ENCODE measurements around the gene VHLL.
"Not testable (repeated sequence)": the region's sequence is repeated elsewhere in the genome, so short reads cannot be mapped to it uniquely, and the experiment has no call there.

The VHLL gene

DNA sequence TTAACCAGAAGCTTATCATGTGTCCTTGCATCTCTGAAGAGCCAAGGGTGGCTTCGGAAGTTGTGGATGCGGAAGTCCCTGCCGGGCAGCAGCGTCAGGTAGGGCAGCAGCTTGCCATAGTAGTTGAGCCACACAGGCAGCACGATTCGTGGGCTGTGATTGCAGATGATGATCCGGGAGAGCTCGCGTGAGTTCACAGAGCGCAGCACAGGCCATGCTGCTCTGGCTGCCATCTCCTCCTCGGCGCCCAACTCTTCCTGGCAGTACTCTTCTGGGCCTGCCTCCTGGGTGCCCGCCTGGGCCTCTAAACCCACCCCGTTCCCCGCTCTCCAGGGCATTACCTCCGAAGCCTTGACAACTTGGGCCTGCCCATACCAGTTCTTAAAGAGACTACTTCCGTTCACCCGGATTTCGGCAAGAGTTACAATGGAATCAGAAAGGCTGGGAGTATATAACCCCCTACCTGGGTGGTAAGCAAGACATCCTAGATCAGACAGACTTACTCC lies at the start of gene VHLL:
VHLL (minus strand) TSS at position 456 of the 506 bp plus-strand sequence; CDS start at position 338, 118 bp downstream.
- DNase-seq (ENCODE audit: low read depth, low spot score): no peak

DNA sequence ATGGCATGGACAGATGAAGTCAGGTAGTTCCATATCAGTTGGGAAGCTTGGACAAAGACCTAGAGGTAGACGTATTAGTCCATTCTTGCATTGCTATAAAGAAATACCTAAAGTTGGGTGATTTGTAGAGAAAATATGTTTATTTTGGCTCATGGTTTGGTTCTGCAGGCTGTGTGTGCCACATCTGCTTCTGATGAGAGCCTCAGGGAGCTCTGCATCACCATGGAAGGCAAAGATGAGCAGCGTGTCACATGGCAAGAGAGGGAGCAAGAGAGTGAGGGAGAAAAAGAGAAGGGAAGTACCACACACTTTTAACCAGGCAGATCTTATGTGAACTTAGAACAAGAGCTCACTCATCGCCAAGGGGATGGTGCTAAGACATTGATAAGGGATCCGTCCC lies 48.2 kb upstream of the VHLL start:
- peak; percentile 33 for DNase-seq (ENCODE audit: low read depth, low spot score)

DNA sequence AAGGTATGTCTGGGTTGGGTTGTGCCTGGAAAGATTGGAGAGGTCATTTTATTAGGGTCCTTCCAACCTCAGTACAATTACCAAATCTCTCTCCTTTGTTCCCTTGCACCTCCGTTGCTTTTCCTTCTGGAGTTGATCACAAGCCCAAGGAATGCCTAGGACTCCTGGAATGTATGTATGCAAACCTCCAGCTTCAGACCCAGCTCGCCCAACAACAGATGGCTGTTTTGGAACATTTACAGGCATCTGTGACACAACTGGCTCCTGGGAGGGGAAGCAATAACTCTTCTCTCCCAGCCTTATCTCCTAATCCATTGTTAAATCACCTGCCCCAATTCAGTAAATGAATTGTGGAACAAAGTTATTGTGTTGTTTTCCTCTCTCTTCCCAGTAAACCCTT lies 47.5 kb upstream of the VHLL start:
- DNase-seq (ENCODE audit: low read depth, low spot score): no peak

DNA sequence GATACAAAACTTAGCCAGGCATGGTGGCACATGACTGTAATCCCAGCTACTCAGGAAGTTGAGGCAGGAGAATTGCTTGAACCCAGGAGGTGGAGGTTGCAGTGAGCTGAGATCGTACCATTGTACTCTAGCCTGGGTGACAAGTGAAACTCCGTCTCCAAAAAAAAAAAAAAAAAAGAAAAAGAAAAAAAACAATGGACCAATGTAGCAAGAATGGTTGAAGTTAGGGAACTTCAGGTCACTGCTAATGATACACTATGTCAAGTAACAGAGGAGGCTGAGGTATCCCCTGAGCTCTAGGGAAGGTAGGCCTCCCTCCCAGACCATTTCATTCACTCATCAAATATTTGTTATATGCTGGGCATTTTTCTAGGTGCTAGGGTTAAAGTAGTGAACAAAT lies 46.9 kb upstream of the VHLL start:
- not testable (repeated sequence) for DNase-seq (ENCODE audit: low read depth, low spot score)

DNA sequence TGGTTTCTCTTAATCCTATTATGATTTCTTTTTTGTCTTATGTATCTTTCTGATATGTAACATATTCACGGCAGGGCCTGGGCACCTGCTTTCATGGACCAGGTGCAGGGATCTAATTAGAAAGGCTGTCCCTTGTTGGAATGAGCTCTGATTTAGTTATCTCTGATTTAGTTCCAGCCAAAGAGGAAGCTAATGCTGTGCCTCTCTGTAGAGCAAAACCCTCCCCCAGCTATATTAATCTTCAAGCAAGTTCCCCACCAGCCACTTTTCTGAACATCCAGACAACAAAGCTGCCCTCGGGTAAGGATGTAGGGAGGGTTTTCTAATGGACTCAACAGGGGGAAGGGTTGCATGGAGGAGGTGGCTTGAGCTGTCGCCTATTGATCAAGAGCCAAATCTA lies 45.3 kb upstream of the VHLL start:
- DNase-seq (ENCODE audit: low read depth, low spot score): no peak

GRCh38 chr1:156342166-156342955 lies 43.3 kb upstream of the VHLL start:
- no peak for DNase-seq (ENCODE audit: low read depth, low spot score)

- DNase-seq (ENCODE audit: low read depth, low spot score): peak; percentile 99
Measured at GRCh38 chr1:156338180-156338976, 39.3 kb upstream of the VHLL start, which contains the start of the genes CCT3 and TSACC. Gene CCT3, minus strand, starts transcription at chr1:156338292. Its CDS starts 108 bp downstream, at chr1:156338184. Gene TSACC, plus strand, starts transcription at chr1:156338526. Its CDS starts 1,232 bp downstream, at chr1:156339758.

GRCh38 chr1:156337888-156338179 lies 38.7 kb upstream of the VHLL start:
- DNase-seq (ENCODE audit: low read depth, low spot score): no peak

DNA sequence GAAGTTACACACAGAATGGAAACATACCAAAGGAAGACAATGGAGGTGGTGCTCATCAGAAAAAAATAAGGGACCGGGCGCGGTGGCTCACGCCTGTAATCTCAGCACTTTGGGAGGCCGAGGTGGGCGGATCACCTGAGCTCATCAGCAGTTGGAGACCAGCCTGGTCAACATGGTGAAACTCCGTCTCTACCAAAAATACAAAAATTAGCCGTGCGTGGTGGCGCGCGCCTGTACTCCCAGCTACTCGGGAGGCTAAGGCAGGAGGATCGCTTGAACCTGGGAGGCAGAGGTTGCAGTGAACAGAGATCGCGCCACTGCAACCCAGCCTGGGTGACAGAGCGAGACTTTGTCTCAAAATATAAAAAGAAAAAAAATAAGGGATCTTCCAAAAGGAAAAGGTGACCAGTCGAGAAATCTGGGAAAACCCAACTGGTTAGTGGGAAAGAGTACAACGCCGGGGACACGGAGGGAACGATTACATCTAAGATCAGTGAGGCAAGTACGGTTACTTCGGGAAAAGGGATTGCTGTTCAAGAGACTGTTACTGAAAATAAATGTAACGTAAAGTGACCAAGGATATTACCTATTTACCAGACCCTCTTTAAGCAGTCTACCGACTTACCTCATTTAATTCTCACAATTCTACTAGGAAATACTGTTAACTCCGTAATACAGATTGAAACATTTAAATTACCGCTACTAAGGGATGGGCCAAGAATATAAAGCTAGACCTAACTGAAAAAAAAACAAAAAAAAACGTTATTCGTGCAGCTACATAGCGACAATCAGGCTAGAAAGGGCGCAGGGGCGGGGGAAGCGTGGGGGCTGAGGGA lies 38.2 kb upstream of the VHLL start:
- DNase-seq (ENCODE audit: low read depth, low spot score): no peak

DNA sequence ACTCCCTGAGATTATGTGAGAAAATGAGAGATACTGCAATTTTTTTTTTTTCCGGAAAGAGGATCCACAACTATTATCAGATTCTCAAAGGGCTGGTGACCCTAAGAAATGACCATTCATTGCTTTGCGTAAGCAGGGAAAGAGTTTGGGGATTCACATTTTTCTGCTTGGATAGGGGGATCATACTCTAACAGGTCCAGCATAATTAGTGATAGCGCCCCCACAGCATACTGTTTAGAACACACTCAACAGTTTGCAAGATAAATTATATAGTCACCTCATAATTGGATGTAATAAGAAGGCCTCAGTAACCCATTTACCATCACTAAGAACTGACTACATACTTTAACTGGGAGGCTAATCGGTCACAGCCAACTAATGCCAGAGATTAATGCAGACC lies 37.1 kb upstream of the VHLL start:
- DNase-seq (ENCODE audit: low read depth, low spot score): no peak

- not testable (repeated sequence) for DNase-seq (ENCODE audit: low read depth, low spot score)
Measured at GRCh38 chr1:156323179-156323578, 24.1 kb upstream of the VHLL start.

GRCh38 chr1:156320560-156320959 lies 21.5 kb upstream of the VHLL start:
- no peak for DNase-seq (ENCODE audit: low read depth, low spot score)

GRCh38 chr1:156319664-156320063 lies 20.6 kb upstream of the VHLL start:
- no peak for DNase-seq (ENCODE audit: low read depth, low spot score)

GRCh38 chr1:156316909-156317308 lies 17.8 kb upstream of the VHLL start:
- DNase-seq (ENCODE audit: low read depth, low spot score): no peak

- DNase-seq (ENCODE audit: low read depth, low spot score): no peak
Measured at GRCh38 chr1:156310962-156311361, 11.9 kb upstream of the VHLL start.

DNA sequence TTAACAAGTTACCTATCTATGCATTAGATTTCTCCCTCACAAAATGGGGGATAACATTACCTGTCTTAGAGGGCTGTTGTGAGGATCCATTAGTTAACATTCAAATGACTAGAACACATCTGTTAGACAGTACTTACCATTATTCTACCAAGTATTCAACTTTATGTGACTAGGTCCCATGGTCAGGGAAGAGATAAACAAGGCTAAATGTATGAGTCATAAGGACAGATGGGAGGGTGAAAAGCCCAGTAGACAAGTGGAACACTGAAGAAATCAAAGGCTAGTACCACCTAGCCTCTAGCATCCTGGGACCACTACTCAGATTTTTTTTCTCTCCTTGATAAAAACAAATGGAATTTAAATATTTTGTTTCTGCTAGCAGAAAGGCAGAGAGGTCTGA lies 9.0 kb upstream of the VHLL start:
- DNase-seq (ENCODE audit: low read depth, low spot score): no peak

DNA sequence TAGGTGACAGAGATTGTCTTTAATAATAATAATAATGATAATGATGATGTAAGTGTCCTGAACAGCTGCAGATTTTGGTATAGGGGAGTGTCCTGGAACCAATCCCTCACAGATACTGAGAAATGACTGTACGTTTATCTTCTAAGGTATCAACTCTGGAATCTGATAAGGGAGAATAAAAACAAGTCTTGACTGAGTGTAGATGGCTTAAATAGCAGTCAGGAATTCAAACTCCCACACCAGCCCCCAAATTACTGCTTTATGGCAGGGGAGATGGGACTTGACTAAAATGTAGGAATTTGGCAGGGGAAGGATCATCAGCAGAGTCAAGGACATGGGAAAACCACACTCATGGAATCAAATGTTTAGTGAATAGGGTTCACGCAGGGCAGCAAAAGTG lies 6.1 kb upstream of the VHLL start:
- no peak for DNase-seq (ENCODE audit: low read depth, low spot score)

DNA sequence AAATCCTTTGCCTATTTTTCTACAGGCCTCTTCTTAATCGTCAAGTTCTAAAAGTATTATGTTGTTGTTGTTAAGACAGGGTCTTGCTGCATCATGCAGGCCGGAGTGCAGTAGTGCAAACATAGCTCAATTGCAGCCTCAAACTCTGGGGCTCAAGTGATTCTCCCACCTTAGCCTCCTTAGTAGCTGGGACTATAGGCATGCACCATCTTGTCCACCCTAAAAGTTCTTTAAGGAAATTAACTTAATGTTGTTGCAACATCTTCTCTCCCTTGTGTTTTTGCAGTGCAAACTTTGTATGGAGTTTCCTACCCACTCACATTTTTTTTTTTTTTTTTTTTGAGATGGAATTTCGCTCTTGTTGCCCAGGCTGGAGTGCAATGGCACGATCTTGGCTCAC lies 4.1 kb upstream of the VHLL start:
- DNase-seq (ENCODE audit: low read depth, low spot score): no peak

DNA sequence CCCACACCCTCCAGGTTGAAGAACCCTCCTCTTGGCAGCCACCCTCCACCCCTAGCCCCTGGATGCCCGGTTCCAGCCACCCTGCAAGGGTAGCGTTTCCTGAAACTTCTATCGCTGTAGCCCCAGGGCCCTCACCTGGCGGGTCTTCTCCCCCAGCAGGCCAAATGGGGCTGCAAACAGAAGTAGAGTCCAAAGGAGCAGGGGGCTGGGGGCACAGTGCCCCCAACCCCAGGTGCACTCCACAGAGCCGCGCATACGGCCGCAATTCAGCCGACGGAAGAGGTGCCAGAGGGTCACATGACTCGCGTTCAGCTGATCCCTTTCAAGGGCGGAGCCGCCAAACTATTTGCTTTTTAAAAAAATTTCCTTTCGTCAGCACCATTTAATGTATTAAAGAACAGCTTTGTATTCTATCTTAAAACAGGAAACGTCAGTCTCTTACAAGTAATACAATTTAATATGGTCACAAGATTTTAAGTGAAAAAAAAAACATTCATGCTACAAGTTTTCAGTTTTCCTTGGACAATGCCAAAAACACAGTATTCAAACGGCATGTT lies 3.6 kb downstream of the VHLL start, which contains the start of gene GLMP:
GLMP (minus strand) TSS at position 289 of the 557 bp plus-strand sequence; CDS start at position 255, 34 bp downstream.
- no peak for DNase-seq (ENCODE audit: low read depth, low spot score)

DNA sequence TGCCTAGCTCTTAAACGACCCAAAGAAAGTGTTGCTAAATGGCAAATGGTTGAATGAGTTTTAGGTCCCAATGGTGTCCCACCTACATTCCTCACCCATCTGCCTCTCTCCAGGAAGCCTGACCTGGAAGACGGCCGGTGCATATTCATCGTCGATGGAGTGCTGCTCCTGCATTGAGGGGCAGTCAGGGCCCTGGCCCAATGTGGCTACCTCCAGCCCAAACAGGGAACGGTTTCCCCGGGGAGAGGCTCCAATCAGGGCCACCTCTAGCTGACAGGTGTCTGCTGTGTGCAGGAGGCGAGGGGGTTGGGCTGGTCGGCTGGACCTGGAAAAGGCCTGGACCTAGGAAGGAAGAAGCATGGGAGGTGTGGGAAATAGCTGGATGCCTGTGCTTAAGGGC lies 5.2 kb downstream of the VHLL start:
- no peak for DNase-seq (ENCODE audit: low read depth, low spot score)

DNA sequence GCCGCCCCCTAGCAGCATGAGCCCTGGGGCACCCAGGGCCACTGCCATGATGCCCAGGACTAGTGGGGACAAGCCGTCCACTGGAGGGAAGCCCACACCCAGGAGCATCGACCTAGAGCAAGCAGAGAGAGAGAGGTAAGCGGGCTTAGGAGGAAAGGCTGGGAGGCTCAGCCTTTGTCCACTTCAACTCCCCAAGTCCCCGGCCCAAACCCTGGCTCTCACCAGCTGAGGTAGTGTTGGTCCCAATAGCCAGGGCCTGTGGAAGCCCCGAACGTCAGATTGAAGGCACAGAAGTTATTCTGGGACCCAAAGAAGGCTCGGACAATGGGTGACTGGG lies 6.0 kb downstream of the VHLL start:
- no peak for DNase-seq (ENCODE audit: low read depth, low spot score)
